Stimulated activated CD4-positive, alpha-beta T cell treated with anti-CD3 and anti-CD28 coated beads, Interleukin-15, amount 100 ng/mL, for 48 hours (primary cell): ENCODE measurements around the gene TUBA3D.
"Not testable (repeated sequence)": the region's sequence is repeated elsewhere in the genome, so short reads cannot be mapped to it uniquely, and the experiment has no call there.

ENCODE experiments used
- DNase-seq, 2 donors: peaks; one replicate each; pipeline ENCODE4 v3.0.0-alpha.2; 2020; ENCODE audit warnings: low read depth in 2 of 2

Gene TUBA3D

GRCh38 chr2:131475831-131476230 is at the start of gene TUBA3D:
Gene TUBA3D (plus strand): TSS chr2:131476119. CDS start chr2:131476200, 81 bp downstream.
- DNase-seq: no peak

DNA sequence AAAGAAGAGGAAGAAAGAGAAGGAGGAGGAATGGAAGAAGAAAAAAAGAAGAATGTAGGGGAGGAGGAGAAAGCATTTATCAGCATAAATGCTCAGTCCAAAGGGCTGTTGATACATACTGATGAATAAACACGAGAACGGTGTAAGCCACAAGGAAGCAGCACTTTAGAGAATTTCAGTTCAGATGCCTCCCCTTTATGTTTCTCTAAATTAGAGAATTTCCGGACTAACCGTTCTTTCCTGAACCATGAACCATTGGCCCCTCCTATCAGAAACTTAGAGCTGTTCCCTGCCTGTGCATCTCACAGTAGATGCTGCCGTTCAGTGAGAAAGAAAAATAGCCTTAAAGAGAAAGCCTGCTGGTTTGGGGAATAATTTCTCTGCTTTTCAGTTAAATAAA is 49.2 kb upstream of the TUBA3D start:
- DNase-seq: no peak

- DNase-seq: no peak
Measured at GRCh38 chr2:131431336-131431735, 44.6 kb upstream of the TUBA3D start.

DNA sequence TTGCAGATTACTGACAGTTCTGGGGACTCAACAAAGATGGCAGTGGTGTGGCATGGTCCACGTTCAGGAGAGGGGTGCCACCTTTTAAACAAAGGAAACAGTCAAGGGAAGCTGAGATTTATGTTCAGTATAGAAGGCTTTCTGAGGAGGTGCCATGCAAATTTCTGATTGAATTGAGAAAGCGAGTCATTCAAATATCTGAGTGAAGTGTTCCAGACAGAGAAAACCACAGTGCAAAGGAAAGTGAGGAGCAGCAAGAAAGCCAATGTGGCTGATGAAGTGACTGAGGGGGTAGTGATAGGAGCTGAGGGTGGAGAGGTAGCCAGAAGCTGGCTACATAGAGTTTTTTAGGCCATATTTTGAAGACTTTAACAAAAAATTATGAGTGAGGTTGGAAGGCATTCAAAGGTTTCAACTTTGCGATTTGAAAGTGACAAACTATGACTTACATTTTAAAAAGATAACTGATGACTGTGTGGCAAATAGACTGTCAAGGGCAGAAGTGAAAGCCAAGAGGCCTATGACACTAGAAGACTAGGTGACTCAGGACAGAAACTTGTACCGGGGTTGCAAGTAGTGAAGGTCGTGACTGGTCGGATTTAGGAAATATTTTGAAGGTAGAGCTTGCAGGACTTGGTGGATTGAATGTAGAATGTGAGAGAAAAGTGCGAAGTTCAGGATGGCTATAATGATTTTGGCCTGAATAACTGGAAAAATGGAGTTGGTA is 35.0 kb upstream of the TUBA3D start:
- DNase-seq: not testable (repeated sequence)

- not testable (repeated sequence) for DNase-seq
Measured at GRCh38 chr2:131444736-131445514, 31.0 kb upstream of the TUBA3D start.

GRCh38 chr2:131445515-131445797 is 30.5 kb upstream of the TUBA3D start:
- not testable (repeated sequence) for DNase-seq

- no peak for DNase-seq
Measured at GRCh38 chr2:131445896-131446295, 30.0 kb upstream of the TUBA3D start.

DNA sequence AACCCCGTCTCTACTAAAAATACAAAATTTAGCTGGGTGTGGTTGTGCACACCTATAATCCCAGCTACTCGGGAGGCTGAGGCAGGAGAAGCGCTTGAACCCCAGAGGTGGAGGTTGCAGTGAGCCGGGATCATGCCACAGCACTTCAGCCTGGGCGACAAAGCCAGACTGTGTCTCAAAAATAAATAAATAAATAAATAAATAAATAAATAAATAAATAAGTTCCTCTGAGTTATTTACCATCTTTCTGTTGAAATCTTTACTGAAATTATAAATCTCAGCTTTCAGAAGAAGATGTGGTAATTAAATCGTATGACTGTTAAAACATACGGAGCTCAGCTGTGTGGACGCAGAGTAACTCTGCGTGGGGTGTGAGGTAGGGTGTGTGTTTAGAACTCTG is 27.9 kb upstream of the TUBA3D start:
- not testable (repeated sequence) for DNase-seq

DNA sequence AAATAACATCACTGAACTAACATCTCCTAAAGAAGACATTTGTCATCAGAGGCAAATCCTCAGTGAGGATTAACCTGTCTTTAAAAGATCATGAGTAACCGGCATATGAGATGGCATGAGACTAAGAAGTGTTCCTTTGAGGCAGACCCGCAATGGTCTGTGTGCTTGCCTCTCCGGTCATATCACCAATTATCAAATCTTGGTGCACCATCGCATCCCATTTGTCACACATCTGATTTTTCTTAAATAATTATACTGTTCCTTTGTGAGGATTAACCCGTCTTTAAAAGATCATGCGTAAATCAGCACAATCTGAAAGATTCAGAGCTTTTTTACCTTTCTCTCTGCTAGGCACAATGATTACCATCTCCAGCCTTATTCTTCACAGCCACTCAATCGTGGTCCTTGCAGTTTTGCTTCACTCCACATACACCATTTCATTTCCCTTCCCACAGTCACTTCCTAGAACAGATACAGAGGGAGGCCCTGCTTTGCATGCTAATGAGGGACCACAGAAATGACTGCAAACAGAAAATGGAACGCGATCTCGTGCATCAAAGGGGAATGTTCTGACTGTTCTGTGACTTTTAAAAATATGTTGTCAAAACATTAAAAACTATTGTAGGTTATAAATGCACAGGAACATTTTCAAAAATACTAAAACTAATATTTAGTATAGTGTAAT is 24.5 kb upstream of the TUBA3D start:
- not testable (repeated sequence) for DNase-seq

GRCh38 chr2:131454914-131455313 is 21.0 kb upstream of the TUBA3D start:
- not testable (repeated sequence) for DNase-seq

GRCh38 chr2:131467722-131468121 is 8.2 kb upstream of the TUBA3D start:
- not testable (repeated sequence) for DNase-seq

- not testable (repeated sequence) for DNase-seq
Measured at GRCh38 chr2:131470944-131471343, 5.0 kb upstream of the TUBA3D start.

GRCh38 chr2:131471624-131472023 is 4.3 kb upstream of the TUBA3D start:
- DNase-seq: not testable (repeated sequence)

- not testable (repeated sequence) for DNase-seq
Measured at GRCh38 chr2:131473266-131473665, 2.7 kb upstream of the TUBA3D start.

DNA sequence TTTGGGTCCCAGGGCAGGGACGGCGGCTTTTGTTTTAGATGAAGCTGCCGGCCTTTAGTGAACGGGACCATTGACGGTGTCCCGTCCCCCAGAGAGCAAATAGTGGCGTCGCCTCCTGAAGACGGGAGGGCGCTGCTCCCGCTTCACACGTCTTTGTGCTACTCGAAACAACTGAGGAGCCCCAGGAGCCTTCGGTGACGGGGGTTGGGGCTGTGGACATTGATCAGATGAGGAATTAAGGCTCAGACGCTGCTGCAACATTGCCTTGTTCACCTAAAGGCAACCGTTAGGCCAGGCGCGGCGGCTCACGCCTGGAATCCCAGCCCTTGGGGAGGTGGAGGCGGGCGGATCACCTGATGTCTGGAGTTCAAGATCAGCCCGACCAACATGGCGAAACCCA is 444 bp downstream of the TUBA3D start:
- not testable (repeated sequence) for DNase-seq

DNA sequence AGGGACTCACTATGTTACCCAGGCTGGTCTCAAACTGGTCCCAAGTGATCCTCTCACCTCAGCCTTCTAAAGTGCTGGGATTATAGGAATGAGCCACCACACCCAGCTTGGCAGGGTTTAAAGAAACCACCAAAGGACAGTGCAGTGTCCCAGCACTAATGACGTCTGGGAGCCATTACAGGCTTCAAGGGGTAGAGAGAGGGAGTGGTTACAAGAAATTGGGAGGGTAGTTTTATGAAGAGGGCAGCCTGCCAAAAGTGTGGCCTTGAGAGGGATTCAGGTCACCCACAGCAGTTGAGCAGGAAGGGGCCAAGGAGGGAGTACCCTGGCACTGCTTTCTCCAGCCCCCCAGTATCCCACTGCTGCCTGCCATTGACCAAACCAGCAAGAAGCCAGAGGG is 1.3 kb downstream of the TUBA3D start:
- DNase-seq: not testable (repeated sequence)

- DNase-seq: not testable (repeated sequence)
Measured at GRCh38 chr2:131478074-131478849, 2.3 kb downstream of the TUBA3D start.

GRCh38 chr2:131478850-131479461 is 3.0 kb downstream of the TUBA3D start:
- DNase-seq: not testable (repeated sequence)

DNA sequence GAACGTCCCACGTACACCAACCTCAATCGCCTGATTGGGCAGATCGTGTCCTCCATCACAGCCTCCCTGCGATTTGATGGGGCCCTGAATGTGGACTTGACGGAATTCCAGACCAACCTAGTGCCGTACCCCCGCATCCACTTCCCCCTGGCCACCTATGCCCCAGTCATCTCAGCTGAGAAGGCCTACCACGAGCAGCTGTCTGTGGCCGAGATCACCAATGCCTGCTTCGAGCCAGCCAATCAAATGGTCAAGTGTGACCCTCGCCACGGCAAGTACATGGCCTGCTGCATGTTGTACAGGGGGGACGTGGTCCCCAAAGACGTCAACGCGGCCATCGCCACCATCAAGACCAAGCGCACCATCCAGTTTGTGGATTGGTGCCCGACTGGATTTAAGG is 4.4 kb downstream of the TUBA3D start:
- not testable (repeated sequence) for DNase-seq

DNA sequence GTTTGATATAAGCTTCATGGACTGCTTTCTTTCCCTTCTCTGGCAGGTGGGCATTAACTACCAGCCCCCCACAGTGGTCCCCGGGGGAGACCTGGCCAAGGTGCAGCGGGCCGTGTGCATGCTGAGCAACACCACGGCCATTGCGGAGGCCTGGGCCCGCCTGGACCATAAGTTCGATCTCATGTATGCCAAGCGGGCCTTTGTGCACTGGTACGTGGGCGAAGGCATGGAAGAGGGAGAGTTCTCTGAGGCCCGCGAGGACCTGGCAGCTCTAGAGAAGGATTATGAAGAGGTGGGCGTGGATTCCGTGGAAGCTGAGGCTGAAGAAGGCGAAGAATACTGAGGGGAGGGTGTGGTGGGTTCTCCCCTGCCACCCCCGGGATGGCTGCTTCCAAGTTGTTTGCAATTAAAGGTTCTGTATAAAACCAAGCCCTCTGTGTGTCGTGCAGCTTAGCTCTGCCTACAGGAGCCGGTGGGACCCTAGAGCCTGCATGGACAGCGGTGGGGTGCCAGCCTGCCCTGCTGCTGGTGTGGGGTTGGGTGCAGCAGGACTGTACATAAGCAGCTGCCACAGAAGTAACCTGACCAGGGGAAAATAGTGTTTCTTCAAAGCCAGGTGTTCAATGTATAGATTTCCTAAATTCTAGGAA is 6.7 kb downstream of the TUBA3D start:
- DNase-seq: not testable (repeated sequence)
